Small intestine (tissue), 4 donors: ENCODE measurements around the gene COPE. TPM values are rescaled to one million over a fixed set of nuclear protein-coding genes. Genes with fewer than 3 reads are reported as not detected.

Experiments
- polyA plus RNA-seq, 4 donors: library from polyadenylated mRNA; stranded (reverse) in 3 of 4; unstranded in 1 of 4; fragments of 200-250 nt in 3 of 4; fragments of 120-200 nt in 1 of 4; gene quantifications; one replicate each; pipeline versions ENCODE4 v1.2.1 to v1.2.3, GENCODE V29; 2013
- donor health status: healthy with polysubstance abuse.
- donor health status: Bipolar disorder and iron deficiency.
- donor health status: healthy.

Gene COPE
- polyA plus RNA-seq, 4 donors = 139 to 350 (median 270) TPM

Other genes with a start within 250 kb of the COPE start
- 10 to 100 TPM in 1 of 4 donors, 1 to 10 TPM in 3; 5.8 to 20.7 (median 6.7) TPM for gene CRTC1, start 235.7 kb downstream of the COPE start, polyA plus RNA-seq
- gene COMP, start 128.1 kb downstream of the COPE start, polyA plus RNA-seq = 1 to 10 TPM in 1 of 4 donors, under 1 TPM in 1, not detected in 2; 0.68 to 1.8 TPM
- 10 to 100 TPM; 37.6 to 55.1 (median 41.8) TPM for gene UPF1, start 87.4 kb downstream of the COPE start, polyA plus RNA-seq
- gene CERS1, start 23.2 kb downstream of the COPE start, polyA plus RNA-seq = 1 to 10 TPM in 2 of 4 donors, not detected in 2; 1.2 to 1.5 TPM
- 10 to 100 TPM; 32.5 to 51.4 (median 48.6) TPM for gene DDX49, start 328 bp upstream of the COPE start, polyA plus RNA-seq
- gene HOMER3, start 21.8 kb upstream of the COPE start, polyA plus RNA-seq = 10 to 100 TPM in 2 of 4 donors, 1 to 10 TPM in 2; 1.6 to 13.0 (median 10.7) TPM
- gene SUGP2, start 114.1 kb upstream of the COPE start, polyA plus RNA-seq = 10 to 100 TPM; 23.0 to 63.5 (median 33.4) TPM
- gene ARMC6, start 114.2 kb upstream of the COPE start, polyA plus RNA-seq = 10 to 100 TPM; 17.4 to 25.1 (median 21.2) TPM
- 10 to 100 TPM in 1 of 4 donors, 1 to 10 TPM in 3; 5.6 to 19.6 (median 9.4) TPM for gene SLC25A42, start 144.6 kb upstream of the COPE start, polyA plus RNA-seq
- gene TMEM161A, start 219.1 kb upstream of the COPE start, polyA plus RNA-seq = 10 to 100 TPM in 2 of 4 donors, 1 to 10 TPM in 2; 8.1 to 31.4 (median 18.1) TPM